Adrenal gland (tissue), 12 donors: ENCODE results near the gene LZTS2. TPM values are rescaled to one million over a fixed set of nuclear protein-coding genes. Genes with fewer than 3 reads are reported as not detected.
A peak's percentile ranks its signal among the peaks of the same experiment; 100 is the strongest.

Experiments used
- DNase-seq, 7 donors: peaks; one replicate each; pipeline ENCODE4 v3.0.0-alpha.2; 2019 to 2020
- H3K27ac ChIP-seq, 5 donors: fragments of 200-600 bp; sonication (generic) in 4 of 5; 1 replicate in 3 of 5; 2 replicates in 2 of 5; pipeline versions ENCODE4 v1.5.1 to v1.8.0; 2016 to 2020; ENCODE audit warnings: mild to moderate bottlenecking in 1 of 5
- H3K27me3 ChIP-seq: fragments of 200-600 bp; 2 replicates; pipeline ENCODE4 v1.8.0; 2021
- H3K36me3 ChIP-seq, 2 donors: fragments of 200-600 bp; replicated peaks in 1 of 2; 1 replicate in 1 of 2; 2 replicates in 1 of 2; pipeline versions ENCODE4 v1.5.1 to v1.8.0; 2018 to 2022
- H3K4me1 ChIP-seq, 2 donors: fragments of 200-600 bp; replicated peaks in 1 of 2; 1 replicate in 1 of 2; 2 replicates in 1 of 2; pipeline versions ENCODE4 v1.5.1 to v1.8.0; 2018 to 2021
- H3K4me3 ChIP-seq, 4 donors: fragments of 200-600 bp; sonication (generic) in 3 of 4; one replicate each; pipeline ENCODE4 v1.5.1; 2016 to 2018
- H3K9me3 ChIP-seq, 3 donors: fragments of 200-600 bp; sonication (generic) in 1 of 3; replicated peaks in 1 of 3; 1 replicate in 2 of 3; 2 replicates in 1 of 3; pipeline versions ENCODE4 v1.5.1 to v1.8.0; 2016 to 2021
- POLR2A ChIP-seq, 2 donors: fragments of 450-650 bp; IDR thresholded peaks; one replicate each; pipeline ENCODE4 v1.6.1; 2017; ENCODE audit warnings: antibody characterized with exemption in 2 of 2, mild to moderate bottlenecking in 2 of 2, moderate library complexity in 1 of 2
- WGBS, 4 donors: extraction: QIAGEN DNeasy Blood & Tissue Kit in 2 of 4; methylation state at CpG; one replicate each; pipeline versions ENCODE4 v1.1.5 to v1.1.7; 2013 to 2017; 5-methylcytosine and 5-hydroxymethylcytosine counted together
- intact Hi-C, 2 donors: fragments of 100-400 bp; cut with DNase I; formaldehyde crosslinking; loops; one replicate each; pipeline versions ENCODE4 v1.14.1 to v1.15.0; 2022 to 2023
- polyA plus RNA-seq, 3 donors: library from polyadenylated mRNA; stranded (reverse); fragments of 200-250 nt in 2 of 3; fragments of 350-450 nt in 1 of 3; fragmentation: Illumina TruSeq in 1 of 3; extraction: RNeasy Lipid Tissue Mini Kit (QIAGEN cat#74804) in 1 of 3; gene quantifications; one replicate each; pipeline ENCODE4 v1.2.3, GENCODE V29; 2013 to 2014
- total RNA-seq, 9 donors: library from RNA; depleted of rRNA in 4 of 9; stranded (reverse); fragments of >200 nt in 4 of 9; fragments of 120-200 nt in 1 of 9; fragmentation: NEBNext Ultra II Directional in 1 of 9; extraction: Animal tissue kit (Norgen Biotek cat#: 25700) in 1 of 9; gene quantifications; one replicate each; pipeline versions ENCODE4 v1.1.0 to v1.2.4, GENCODE V29; 2013 to 2023
- TF ChIP-seq, protein P1 (sequence below), 6 experiments: fragments of 450-650 bp in 4 of 6; fragments of 200-600 bp in 2 of 6; sonication (generic) in 1 of 6; IDR thresholded peaks; 1 replicate in 5 of 6; 2 replicates in 1 of 6; pipeline versions ENCODE4 v1.5.1 to v1.8.0; 2016 to 2021; ENCODE audit warnings: antibody characterized with exemption in 6 of 6, mild to moderate bottlenecking in 2 of 6, moderate library complexity in 1 of 6
- donor health status: healthy with polysubstance abuse.
- donor health status: Bipolar disorder and iron deficiency.
- donor health status: DM: yes; HTN: yes; CAD: no.
- donor health status: DM: no; HTN: no; CAD: no.
- donor health status: DM: no; HTN: no; CAD: no.
- donor health status: DM: yes; HTN: yes; CAD: no.

The LZTS2 gene
- total and polyA plus RNA-seq, 12 donors: 12.2 to 232 (median 101) TPM

DNA sequence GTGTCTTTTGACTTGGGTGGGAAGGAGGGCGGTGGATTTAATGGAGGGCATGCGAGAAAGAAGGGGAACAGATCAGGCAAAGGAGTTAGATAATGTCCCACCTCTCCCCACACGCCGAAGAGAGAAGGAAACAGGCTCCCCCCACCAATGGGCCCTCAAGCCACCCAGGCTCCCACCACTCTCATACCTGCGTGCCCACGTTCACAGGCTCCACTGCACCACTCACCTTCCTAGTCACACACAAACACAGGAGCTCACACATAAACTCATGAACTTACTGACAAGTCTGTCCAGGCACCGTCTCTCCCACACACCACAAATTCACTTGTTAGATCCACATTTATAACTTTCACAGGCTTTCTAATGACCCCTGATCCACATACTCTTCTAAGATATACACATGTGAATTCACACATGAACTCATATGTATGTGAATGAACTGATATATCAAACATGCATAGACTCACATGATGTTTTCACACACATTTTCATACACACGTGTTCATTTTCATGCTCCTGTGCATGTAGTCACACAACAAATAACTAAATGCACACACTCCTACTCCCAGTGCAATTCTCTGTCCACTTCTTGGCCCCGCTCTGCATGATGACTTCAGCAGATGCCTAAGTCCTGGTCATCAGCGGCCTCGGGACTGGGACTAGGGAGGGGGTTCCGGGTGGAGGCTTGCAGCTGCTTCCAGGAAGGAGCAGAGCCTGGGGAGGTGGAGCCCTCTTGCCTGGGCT, 1.5 kb downstream of the LZTS2 start:
- peaks cover 24 to 39% of the 10 kb centered on the region in 2 donors for H3K4me1 ChIP-seq
- TF ChIP-seq POLR2A (IDR thresholded peaks at IDR 0.05): peak; percentile 82 to 98
- TF ChIP-seq, protein P1, sequence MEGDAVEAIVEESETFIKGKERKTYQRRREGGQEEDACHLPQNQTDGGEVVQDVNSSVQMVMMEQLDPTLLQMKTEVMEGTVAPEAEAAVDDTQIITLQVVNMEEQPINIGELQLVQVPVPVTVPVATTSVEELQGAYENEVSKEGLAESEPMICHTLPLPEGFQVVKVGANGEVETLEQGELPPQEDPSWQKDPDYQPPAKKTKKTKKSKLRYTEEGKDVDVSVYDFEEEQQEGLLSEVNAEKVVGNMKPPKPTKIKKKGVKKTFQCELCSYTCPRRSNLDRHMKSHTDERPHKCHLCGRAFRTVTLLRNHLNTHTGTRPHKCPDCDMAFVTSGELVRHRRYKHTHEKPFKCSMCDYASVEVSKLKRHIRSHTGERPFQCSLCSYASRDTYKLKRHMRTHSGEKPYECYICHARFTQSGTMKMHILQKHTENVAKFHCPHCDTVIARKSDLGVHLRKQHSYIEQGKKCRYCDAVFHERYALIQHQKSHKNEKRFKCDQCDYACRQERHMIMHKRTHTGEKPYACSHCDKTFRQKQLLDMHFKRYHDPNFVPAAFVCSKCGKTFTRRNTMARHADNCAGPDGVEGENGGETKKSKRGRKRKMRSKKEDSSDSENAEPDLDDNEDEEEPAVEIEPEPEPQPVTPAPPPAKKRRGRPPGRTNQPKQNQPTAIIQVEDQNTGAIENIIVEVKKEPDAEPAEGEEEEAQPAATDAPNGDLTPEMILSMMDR (IDR thresholded peaks at IDR 0.05): no peak

DNA sequence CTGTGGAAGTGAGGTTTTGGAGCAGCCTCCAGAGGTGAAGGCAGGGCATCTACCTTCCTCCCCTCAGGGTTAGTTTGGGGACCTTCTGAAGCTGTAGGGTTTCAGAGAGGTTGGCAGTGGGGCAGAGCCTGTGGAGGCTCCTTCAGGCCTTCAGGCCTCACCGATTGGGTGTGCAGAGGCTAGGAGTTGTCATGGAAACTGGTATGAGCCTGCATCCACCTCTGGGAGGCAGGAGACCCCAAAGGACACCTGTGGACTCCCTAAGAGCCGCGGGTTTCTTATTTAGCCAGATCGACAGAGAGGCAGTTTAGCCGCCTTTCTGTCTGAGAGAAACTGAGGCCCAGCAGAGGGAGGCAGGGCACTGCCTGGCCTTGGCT, 2.0 kb downstream of the LZTS2 start:
- peak overlapping the region in 1 of 4 donors; percentile 86 for H3K4me3 ChIP-seq
- 48 to 60% (median 48%) methylated on average over 4 to 5 of the region's 5 CpGs; no CpG with 5 or more reads in 1 of the 4 donors for WGBS, 4 donors
- H3K9me3 ChIP-seq: no peaks in the 10 kb centered on the region
- no peaks in the 10 kb centered on the region for H3K27me3 ChIP-seq
- no peak for DNase-seq
- H3K27ac ChIP-seq: peak overlapping the region; percentile 69 to 100 (median 100)
- intact Hi-C loops: no loop called here
- H3K4me1 ChIP-seq: peaks cover 24 to 36% of the 10 kb centered on the region in 2 donors
- TF ChIP-seq, protein P1 (IDR thresholded peaks at IDR 0.05): no peak
- TF ChIP-seq POLR2A (IDR thresholded peaks at IDR 0.05): no peak
- peaks cover 0 to 42% of the 10 kb centered on the region in 2 donors for H3K36me3 ChIP-seq

More for the DNA sequence above, 1.5 kb downstream of the LZTS2 start:
- H3K9me3 ChIP-seq: no peaks in the 10 kb centered on the region
- H3K36me3 ChIP-seq: peaks cover 0 to 37% of the 10 kb centered on the region in 2 donors
- no peaks in the 10 kb centered on the region for H3K27me3 ChIP-seq
- peak overlapping the region; percentile 92 to 100 (median 100) for H3K27ac ChIP-seq
- DNase-seq: peak; percentile 91 to 98 (median 97)
- H3K4me3 ChIP-seq: peak overlapping the region in 2 of 4 donors; percentile 74 to 86
- intact Hi-C loops: no loop called here
- WGBS, 4 donors: 10 to 22% (median 15%) methylated on average over 12 of the region's 12 CpGs

DNA sequence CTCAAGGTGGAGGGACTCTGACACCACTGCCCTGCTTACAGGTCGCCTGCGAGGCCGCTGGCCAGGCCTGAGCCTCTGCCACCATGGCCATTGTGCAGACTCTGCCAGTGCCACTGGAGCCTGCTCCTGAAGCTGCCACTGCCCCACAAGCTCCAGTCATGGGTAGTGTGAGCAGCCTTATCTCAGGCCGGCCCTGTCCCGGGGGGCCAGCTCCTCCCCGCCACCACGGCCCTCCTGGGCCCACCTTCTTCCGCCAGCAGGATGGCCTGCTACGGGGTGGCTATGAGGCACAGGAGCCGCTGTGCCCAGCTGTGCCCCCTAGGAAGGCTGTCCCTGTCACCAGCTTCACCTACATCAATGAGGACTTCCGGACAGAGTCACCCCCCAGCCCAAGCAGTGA, 2.8 kb downstream of the LZTS2 start:
- Histone ChIP-seq H3K27ac (peak overlapping the region in 3 of 5 donors; percentile 100), H3K4me1 (peaks cover 24 to 34% of the 10 kb centered on the region in 2 donors), H3K36me3 (peaks cover 0 to 50% of the 10 kb centered on the region in 2 donors)

DNA sequence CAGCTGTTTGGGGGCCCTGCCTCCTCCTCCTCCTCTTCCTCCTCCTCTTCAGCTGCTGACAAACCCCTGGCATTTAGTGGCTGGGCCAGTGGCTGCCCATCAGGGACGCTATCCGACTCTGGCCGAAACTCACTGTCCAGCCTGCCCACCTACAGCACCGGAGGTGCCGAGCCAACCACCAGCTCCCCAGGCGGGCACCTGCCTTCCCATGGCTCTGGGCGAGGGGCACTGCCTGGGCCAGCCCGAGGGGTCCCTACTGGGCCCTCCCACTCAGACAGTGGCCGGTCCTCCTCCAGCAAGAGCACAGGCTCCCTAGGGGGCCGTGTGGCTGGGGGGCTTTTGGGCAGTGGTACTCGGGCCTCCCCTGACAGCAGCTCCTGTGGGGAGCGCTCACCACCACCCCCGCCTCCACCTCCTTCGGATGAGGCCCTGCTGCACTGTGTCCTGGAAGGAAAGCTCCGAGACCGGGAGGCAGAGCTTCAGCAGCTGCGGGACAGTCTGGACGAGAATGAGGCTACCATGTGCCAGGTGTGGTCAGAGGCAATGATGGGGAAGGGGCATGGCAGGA, 4.1 kb downstream of the LZTS2 start:
- WGBS, 4 donors: 63 to 93% (median 85%) methylated on average over 11 to 18 of the region's 18 CpGs

More for the DNA sequence above, 2.8 kb downstream of the LZTS2 start:
- intact Hi-C loops: no loop called here
- no peaks in the 10 kb centered on the region for H3K27me3 ChIP-seq
- no peak for TF ChIP-seq POLR2A (IDR thresholded peaks at IDR 0.05)
- TF ChIP-seq, protein P1 (IDR thresholded peaks at IDR 0.05): no peak
- H3K4me3 ChIP-seq: no peak overlapping the region
- no peaks in the 10 kb centered on the region for H3K9me3 ChIP-seq
- DNase-seq: no peak
- WGBS, 4 donors: 69 to 80% (median 71%) methylated on average over 1 to 11 of the region's 11 CpGs

More for the DNA sequence above, 4.1 kb downstream of the LZTS2 start:
- Histone ChIP-seq H3K36me3 (peaks cover 0 to 50% of the 10 kb centered on the region in 2 donors), H3K4me3 (no peak overlapping the region), H3K27me3 (no peaks in the 10 kb centered on the region), H3K4me1 (peaks cover 20 to 29% of the 10 kb centered on the region in 2 donors), H3K27ac (peak overlapping the region in 2 of 5 donors; percentile 9 to 13), H3K9me3 (no peaks in the 10 kb centered on the region)
- TF ChIP-seq, protein P1 (IDR thresholded peaks at IDR 0.05): no peak
- no peak for TF ChIP-seq POLR2A (IDR thresholded peaks at IDR 0.05)
- no peak for DNase-seq
- intact Hi-C loops: no loop called here
